Adrenal gland (tissue), 12 donors: ENCODE results near the gene SLC35B4. TPM values are rescaled to one million over a fixed set of nuclear protein-coding genes. Genes with fewer than 3 reads are reported as not detected.

Experiments used
- DNase-seq, 7 donors: peaks; one replicate each; pipeline ENCODE4 v3.0.0-alpha.2; 2019 to 2020
- H3K27ac ChIP-seq, 5 donors: fragments of 200-600 bp; sonication (generic) in 4 of 5; 1 replicate in 3 of 5; 2 replicates in 2 of 5; pipeline versions ENCODE4 v1.5.1 to v1.8.0; 2016 to 2020; ENCODE audit warnings: mild to moderate bottlenecking in 1 of 5
- H3K27me3 ChIP-seq: fragments of 200-600 bp; 2 replicates; pipeline ENCODE4 v1.8.0; 2021
- H3K36me3 ChIP-seq, 2 donors: fragments of 200-600 bp; replicated peaks in 1 of 2; 1 replicate in 1 of 2; 2 replicates in 1 of 2; pipeline versions ENCODE4 v1.5.1 to v1.8.0; 2018 to 2022
- H3K4me1 ChIP-seq, 2 donors: fragments of 200-600 bp; replicated peaks in 1 of 2; 1 replicate in 1 of 2; 2 replicates in 1 of 2; pipeline versions ENCODE4 v1.5.1 to v1.8.0; 2018 to 2021
- H3K4me3 ChIP-seq, 4 donors: fragments of 200-600 bp; sonication (generic) in 3 of 4; one replicate each; pipeline ENCODE4 v1.5.1; 2016 to 2018
- H3K9me3 ChIP-seq, 3 donors: fragments of 200-600 bp; sonication (generic) in 1 of 3; replicated peaks in 1 of 3; 1 replicate in 2 of 3; 2 replicates in 1 of 3; pipeline versions ENCODE4 v1.5.1 to v1.8.0; 2016 to 2021
- POLR2A ChIP-seq, 2 donors: fragments of 450-650 bp; IDR thresholded peaks; one replicate each; pipeline ENCODE4 v1.6.1; 2017; ENCODE audit warnings: antibody characterized with exemption in 2 of 2, mild to moderate bottlenecking in 2 of 2, moderate library complexity in 1 of 2
- WGBS, 4 donors: extraction: QIAGEN DNeasy Blood & Tissue Kit in 2 of 4; methylation state at CpG; one replicate each; pipeline versions ENCODE4 v1.1.5 to v1.1.7; 2013 to 2017; 5-methylcytosine and 5-hydroxymethylcytosine counted together
- intact Hi-C, 2 donors: fragments of 100-400 bp; cut with DNase I; formaldehyde crosslinking; loops; one replicate each; pipeline versions ENCODE4 v1.14.1 to v1.15.0; 2022 to 2023
- polyA plus RNA-seq, 3 donors: library from polyadenylated mRNA; stranded (reverse); fragments of 200-250 nt in 2 of 3; fragments of 350-450 nt in 1 of 3; fragmentation: Illumina TruSeq in 1 of 3; extraction: RNeasy Lipid Tissue Mini Kit (QIAGEN cat#74804) in 1 of 3; gene quantifications; one replicate each; pipeline ENCODE4 v1.2.3, GENCODE V29; 2013 to 2014
- total RNA-seq, 9 donors: library from RNA; depleted of rRNA in 4 of 9; stranded (reverse); fragments of >200 nt in 4 of 9; fragments of 120-200 nt in 1 of 9; fragmentation: NEBNext Ultra II Directional in 1 of 9; extraction: Animal tissue kit (Norgen Biotek cat#: 25700) in 1 of 9; gene quantifications; one replicate each; pipeline versions ENCODE4 v1.1.0 to v1.2.4, GENCODE V29; 2013 to 2023
- TF ChIP-seq, protein P1 (sequence below), 6 experiments: fragments of 450-650 bp in 4 of 6; fragments of 200-600 bp in 2 of 6; sonication (generic) in 1 of 6; IDR thresholded peaks; 1 replicate in 5 of 6; 2 replicates in 1 of 6; pipeline versions ENCODE4 v1.5.1 to v1.8.0; 2016 to 2021; ENCODE audit warnings: antibody characterized with exemption in 6 of 6, mild to moderate bottlenecking in 2 of 6, moderate library complexity in 1 of 6
- donor health status: healthy with polysubstance abuse.
- donor health status: Bipolar disorder and iron deficiency.
- donor health status: DM: yes; HTN: yes; CAD: no.
- donor health status: DM: no; HTN: no; CAD: no.
- donor health status: DM: no; HTN: no; CAD: no.
- donor health status: DM: yes; HTN: yes; CAD: no.

SLC35B4 gene
- total and polyA plus RNA-seq, 12 donors: 6.9 to 34.9 (median 18.1) TPM

DNA sequence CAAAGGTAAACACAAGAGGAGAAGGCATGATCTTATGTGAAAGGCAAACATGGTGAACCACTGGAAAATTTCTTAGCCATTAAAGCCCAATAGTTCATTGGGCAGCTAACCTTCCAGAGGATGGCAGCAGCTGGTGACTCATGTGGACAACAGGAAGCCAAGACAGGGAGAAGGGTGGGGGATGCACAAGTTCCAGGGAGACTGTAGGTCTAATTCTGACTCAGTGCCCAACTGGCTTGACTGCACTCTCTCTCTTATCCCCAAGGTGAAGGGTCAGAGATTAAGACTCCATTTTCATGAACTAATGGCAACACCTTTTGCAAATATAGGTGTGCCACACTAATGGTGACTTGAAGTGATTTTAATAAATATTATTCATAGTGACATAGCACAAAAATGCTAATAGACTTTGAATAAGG is 47.9 kb upstream of the SLC35B4 start:
- no peaks in the 10 kb centered on the region for H3K27me3 ChIP-seq
- peaks cover 0 to 1% of the 10 kb centered on the region in 2 donors for H3K4me1 ChIP-seq
- no peaks in the 10 kb centered on the region for H3K9me3 ChIP-seq
- no peak overlapping the region for H3K27ac ChIP-seq
- no peaks in the 10 kb centered on the region for H3K36me3 ChIP-seq
- DNase-seq: no peak
- intact Hi-C loops: no loop called here
- no peak for TF ChIP-seq POLR2A (IDR thresholded peaks at IDR 0.05)
- TF ChIP-seq, protein P1, sequence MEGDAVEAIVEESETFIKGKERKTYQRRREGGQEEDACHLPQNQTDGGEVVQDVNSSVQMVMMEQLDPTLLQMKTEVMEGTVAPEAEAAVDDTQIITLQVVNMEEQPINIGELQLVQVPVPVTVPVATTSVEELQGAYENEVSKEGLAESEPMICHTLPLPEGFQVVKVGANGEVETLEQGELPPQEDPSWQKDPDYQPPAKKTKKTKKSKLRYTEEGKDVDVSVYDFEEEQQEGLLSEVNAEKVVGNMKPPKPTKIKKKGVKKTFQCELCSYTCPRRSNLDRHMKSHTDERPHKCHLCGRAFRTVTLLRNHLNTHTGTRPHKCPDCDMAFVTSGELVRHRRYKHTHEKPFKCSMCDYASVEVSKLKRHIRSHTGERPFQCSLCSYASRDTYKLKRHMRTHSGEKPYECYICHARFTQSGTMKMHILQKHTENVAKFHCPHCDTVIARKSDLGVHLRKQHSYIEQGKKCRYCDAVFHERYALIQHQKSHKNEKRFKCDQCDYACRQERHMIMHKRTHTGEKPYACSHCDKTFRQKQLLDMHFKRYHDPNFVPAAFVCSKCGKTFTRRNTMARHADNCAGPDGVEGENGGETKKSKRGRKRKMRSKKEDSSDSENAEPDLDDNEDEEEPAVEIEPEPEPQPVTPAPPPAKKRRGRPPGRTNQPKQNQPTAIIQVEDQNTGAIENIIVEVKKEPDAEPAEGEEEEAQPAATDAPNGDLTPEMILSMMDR (IDR thresholded peaks at IDR 0.05): no peak
- H3K4me3 ChIP-seq: no peak overlapping the region

DNA sequence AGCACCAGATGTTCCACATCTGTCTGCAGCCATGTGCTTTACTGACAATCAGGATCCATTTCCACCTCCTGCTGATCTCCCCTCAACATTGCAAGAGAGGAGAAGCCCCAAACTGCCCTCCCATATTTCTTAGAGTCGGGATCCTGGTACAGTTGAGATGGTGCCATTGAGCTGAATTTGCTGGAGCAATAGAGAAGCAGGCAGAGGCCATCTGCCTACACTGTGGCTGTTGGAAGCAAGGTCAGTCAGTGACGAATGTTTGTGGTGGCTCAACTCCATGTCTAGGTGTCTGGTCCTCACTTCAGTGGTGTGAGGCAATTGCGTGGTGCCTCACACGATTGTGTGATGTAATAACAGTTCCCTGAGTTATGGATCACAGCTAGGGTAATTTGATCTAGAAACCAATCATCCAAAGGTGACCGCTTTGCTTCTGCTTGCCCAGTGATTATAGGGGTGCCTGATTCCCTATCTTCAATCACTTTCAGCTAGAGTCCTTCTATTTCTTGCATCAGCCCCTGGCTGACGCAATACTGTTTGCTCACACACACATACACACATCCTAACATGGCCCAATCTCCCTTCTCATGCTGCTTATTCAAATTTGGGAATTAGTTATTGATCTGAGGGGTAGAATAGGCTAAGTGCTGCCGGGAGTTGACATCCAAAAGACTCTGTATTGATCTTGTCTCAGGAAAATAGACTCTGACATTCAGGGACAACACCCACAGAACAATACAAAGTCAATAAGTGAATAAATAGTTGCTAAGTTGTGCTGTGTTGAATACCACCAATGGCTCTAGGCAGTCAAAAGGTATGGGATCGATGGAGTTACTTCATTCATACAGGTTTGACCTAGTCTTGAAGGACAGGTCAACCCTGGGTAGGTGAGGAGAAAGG is 46.1 kb upstream of the SLC35B4 start:
- Histone ChIP-seq H3K9me3 (no peaks in the 10 kb centered on the region), H3K4me1 (no peaks in the 10 kb centered on the region), H3K4me3 (no peak overlapping the region), H3K36me3 (no peaks in the 10 kb centered on the region), H3K27ac (no peak overlapping the region), H3K27me3 (no peaks in the 10 kb centered on the region)
- TF ChIP-seq POLR2A (IDR thresholded peaks at IDR 0.05): no peak
- TF ChIP-seq, protein P1 (IDR thresholded peaks at IDR 0.05): no peak
- 71 to 83% (median 78%) methylated on average over 7 to 8 of the region's 8 CpGs for WGBS, 4 donors
- intact Hi-C loops: no loop called here
- DNase-seq: no peak

- no peak overlapping the region for H3K27ac ChIP-seq
- H3K4me3 ChIP-seq: no peak overlapping the region
- peak in 1 of 7 donors; percentile 16 for DNase-seq
- no peaks in the 10 kb centered on the region for H3K27me3 ChIP-seq
- TF ChIP-seq POLR2A (IDR thresholded peaks at IDR 0.05): no peak
- TF ChIP-seq, protein P1 (IDR thresholded peaks at IDR 0.05): no peak
- H3K4me1 ChIP-seq: no peaks in the 10 kb centered on the region
- H3K9me3 ChIP-seq: no peaks in the 10 kb centered on the region
- 33 to 65% (median 52%) methylated on average over 3 to 5 of the region's 5 CpGs for WGBS, 4 donors
- no peaks in the 10 kb centered on the region for H3K36me3 ChIP-seq
- intact Hi-C loops: no loop called here
Observed at GRCh38 chr7:134359787-134360432, 43.2 kb upstream of the SLC35B4 start.

DNA sequence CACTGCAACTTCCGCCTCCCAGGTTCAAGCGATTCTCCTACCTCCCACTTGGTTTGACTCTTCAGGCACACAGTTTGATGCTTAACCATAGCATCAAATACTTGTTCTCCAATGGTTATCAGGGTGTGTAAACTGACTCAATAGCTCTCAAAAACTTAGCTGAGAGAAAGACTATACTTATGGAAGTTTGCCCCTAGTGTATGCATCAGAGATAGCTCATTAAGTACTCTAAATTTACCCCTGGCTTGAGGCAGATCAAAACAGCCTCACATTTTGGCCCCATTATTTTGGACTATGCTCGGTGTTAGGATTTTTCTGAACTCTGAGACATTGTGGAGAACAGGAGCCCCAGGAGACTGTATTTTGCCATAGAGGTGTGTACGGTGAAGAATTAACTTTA is 40.8 kb upstream of the SLC35B4 start:
- no peak for DNase-seq
- intact Hi-C loops: no loop called here
- Histone ChIP-seq H3K36me3 (no peaks in the 10 kb centered on the region), H3K4me1 (no peaks in the 10 kb centered on the region), H3K27me3 (no peaks in the 10 kb centered on the region), H3K9me3 (no peaks in the 10 kb centered on the region), H3K27ac (no peak overlapping the region), H3K4me3 (no peak overlapping the region)
- TF ChIP-seq, protein P1 (IDR thresholded peaks at IDR 0.05): no peak
- TF ChIP-seq POLR2A (IDR thresholded peaks at IDR 0.05): no peak
- 86 to 100% (median 90%) methylated on average over 4 of the region's 4 CpGs for WGBS, 4 donors
